ENCODE results near the gene BICDL2. TPM values are rescaled to one million over a fixed set of nuclear protein-coding genes. Genes with fewer than 3 reads are reported as not detected.

Gene BICDL2
- total and polyA plus RNA-seq, 2 of the 4 experiments (the other 2 are of a cell fraction), result 0.17 to 0.18 TPM

DNA sequence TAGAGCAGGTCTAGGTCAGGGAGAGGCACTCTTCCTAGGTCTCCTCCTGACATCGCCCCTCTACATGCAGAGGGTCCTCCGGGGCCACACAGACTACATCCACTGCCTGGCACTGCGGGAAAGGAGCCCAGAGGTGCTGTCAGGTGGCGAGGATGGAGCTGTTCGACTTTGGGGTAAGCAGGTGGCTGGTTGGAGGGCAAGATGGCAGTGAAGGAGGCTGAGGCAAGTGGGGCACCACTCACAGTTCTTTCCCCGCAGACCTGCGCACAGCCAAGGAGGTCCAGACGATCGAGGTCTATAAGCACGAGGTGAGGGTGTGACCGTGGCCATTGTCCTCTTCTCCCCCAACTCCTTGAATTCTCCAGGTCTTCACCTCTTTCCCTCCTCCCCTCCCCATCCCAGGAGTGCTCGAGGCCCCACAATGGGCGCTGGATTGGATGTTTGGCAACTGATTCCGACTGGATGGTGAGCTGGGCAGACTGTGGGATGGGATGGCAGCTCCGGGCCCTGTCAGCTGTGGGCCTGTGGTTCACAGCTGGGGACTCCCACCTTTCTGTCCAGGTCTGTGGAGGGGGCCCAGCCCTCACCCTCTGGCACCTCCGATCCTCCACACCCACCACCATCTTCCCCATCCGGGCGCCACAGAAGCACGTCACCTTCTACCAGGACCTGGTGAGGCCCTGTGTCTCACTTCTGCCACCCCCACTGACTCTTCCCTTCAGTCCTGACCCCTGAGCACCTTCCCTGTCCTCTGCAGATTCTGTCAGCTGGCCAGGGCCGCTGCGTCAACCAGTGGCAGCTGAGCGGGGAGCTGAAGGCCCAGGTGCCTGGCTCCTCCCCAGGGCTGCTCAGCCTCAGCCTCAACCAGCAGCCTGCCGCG, 9.9 kb downstream of the BICDL2 start:
- 85% methylated on average over 10 of the region's 24 CpGs; no CpG with 5 or more reads in 1 of the 2 experiments for WGBS, 2 experiments (ENCODE audit: extremely low coverage in 2 of 2, insufficient read length in 1 of 2)
- TF ChIP-seq CHD1 (IDR thresholded peaks at IDR 0.05; ENCODE audit: low read depth, low read length) (no peak), POLR2A (IDR thresholded peaks at IDR 0.05; ENCODE audit: low read depth, low read length) (peak; percentile 75)
- ChIA-PET CTCF (interaction anchor here (0.8 to 1.8 kb wide), 2 partner anchors 12 to 23 kb away, joined by 5 to 7 read pairs; no protein-coding TSS in a partner anchor), POLR2A (ENCODE audit: unreplicated experiment) (no interaction called here)
- DNase-seq (no peak), ATAC-seq (ENCODE audit: low read depth) (no peak)
- no peak overlapping the region for H4K8ac ChIP-seq (ENCODE audit: low read depth in 2 of 2, low read length in 2 of 2)
- H3K4me3 ChIP-seq (ENCODE audit: insufficient read depth, low read depth, low read length), result no peak overlapping the region
- H3K18ac ChIP-seq (ENCODE audit: low read depth, low read length), result no peak overlapping the region
- H4K91ac ChIP-seq (ENCODE audit: insufficient read depth, low read depth, low read length), result no peak overlapping the region
- dilution Hi-C loops (cut with HindIII; ENCODE audit: low sequenced_read_pairs, unreplicated experiment) (no loop called here), intact Hi-C loops (cut with micrococcal nuclease) (no loop called here), in situ Hi-C loops (cut with MboI; ENCODE audit: low sequenced_read_pairs) (no loop called here)
- BruUV-seq (replicated peaks), result no TSS peak
- H4K5ac ChIP-seq (ENCODE audit: low read depth, low read length), result no peak overlapping the region
- no peak overlapping the region for H3K23ac ChIP-seq (ENCODE audit: low read depth, low read length)
- H2BK120ac ChIP-seq (ENCODE audit: low read depth, low read length), result no peak overlapping the region
- H3K79me1 ChIP-seq (ENCODE audit: low read depth in 1 of 2, low read length in 2 of 2), result peaks cover 0 to 16% of the 10 kb centered on the region in 2 experiments; a peak in 2 of 4 replicates
- H2AK5ac ChIP-seq (ENCODE audit: low read depth, low read length), result no peak overlapping the region
- no peak overlapping the region for H3K56ac ChIP-seq (ENCODE audit: extremely low read depth, insufficient read depth, low read length)
- H3K9ac ChIP-seq (ENCODE audit: low read depth, low read length), result no peak overlapping the region
- H3K14ac ChIP-seq (replicated peaks; ENCODE audit: low read depth, low read length), result no peak overlapping the region
- H3K27ac ChIP-seq (ENCODE audit: insufficient read depth, low read length), result no peak overlapping the region
- peaks cover 20% of the 10 kb centered on the region for H3K36me3 ChIP-seq (ENCODE audit: control insufficient read depth, insufficient read depth, low read length)
- H2AFZ ChIP-seq (replicated peaks; ENCODE audit: low read length, poor library complexity), result no peak overlapping the region
- no peak overlapping the region for H3K4ac ChIP-seq (ENCODE audit: low read depth, low read length)
- no peak overlapping the region for H2BK5ac ChIP-seq (ENCODE audit: low read depth, low read length, poor library complexity, severe bottlenecking)
- H3K4me1 ChIP-seq (ENCODE audit: control insufficient read depth, insufficient read depth, low read length), result peaks cover 9% of the 10 kb centered on the region
- H2AK9ac ChIP-seq (replicated peaks; ENCODE audit: low read depth, low read length, poor library complexity), result no peak overlapping the region
- peaks cover 23% of the 10 kb centered on the region for H4K20me1 ChIP-seq (ENCODE audit: insufficient read depth, low read length)
- H2BK20ac ChIP-seq (ENCODE audit: low read depth, low read length), result no peak overlapping the region
- no peak overlapping the region for H3K4me2 ChIP-seq (ENCODE audit: low read depth, low read length)
- H3K27me3 ChIP-seq (ENCODE audit: control insufficient read depth, insufficient read depth, low read length), result peaks cover 13% of the 10 kb centered on the region; the same call in 1 of the 2 replicates
- no peaks in the 10 kb centered on the region for H3K9me1 ChIP-seq (ENCODE audit: insufficient read depth, low read length)
- no peak overlapping the region for H2BK15ac ChIP-seq (ENCODE audit: low read depth, low read length)
- H3K9me3 ChIP-seq (ENCODE audit: control insufficient read depth, insufficient read depth, low read length), result no peaks in the 10 kb centered on the region

Data from IMR-90 (cell line).